Psoas muscle (tissue), 8 donors: ENCODE data around the gene PTAFR. TPM values are rescaled to one million over a fixed set of nuclear protein-coding genes. Genes with fewer than 3 reads are reported as not detected.

Experiments
- ATAC-seq, 4 donors: fragments of 200-7000 bp; cut with Tn5 transposase; one replicate each; pipeline ENCODE4 v1.9.1; 2020; ENCODE audit warnings: moderate library complexity in 3 of 4, mild to moderate bottlenecking in 2 of 4
- DNase-seq, 2 donors: peaks; one replicate each; pipeline ENCODE4 v3.0.0-alpha.2; 2020
- H3K27ac ChIP-seq: fragments of 200-600 bp; one replicate; pipeline ENCODE4 v1.8.0; 2022
- H3K27me3 ChIP-seq, 3 donors: fragments of 200-600 bp in 1 of 3; one replicate each; pipeline versions ENCODE4 v1.6.1 to v1.8.0; 2013 to 2022; ENCODE audit warnings: low read length in 2 of 3, mild to moderate bottlenecking in 2 of 3, moderate library complexity in 1 of 3; ENCODE audit not compliant: insufficient read depth in 3 of 3
- H3K36me3 ChIP-seq, 2 donors: fragments of 200-600 bp in 1 of 2; one replicate each; pipeline versions ENCODE4 v1.6.1 to v1.8.0; 2013 to 2022; ENCODE audit warnings: low read depth in 1 of 2, mild to moderate bottlenecking in 1 of 2, moderate library complexity in 1 of 2; ENCODE audit not compliant: insufficient read depth in 1 of 2
- H3K4me1 ChIP-seq: fragments of 200-600 bp; one replicate; pipeline ENCODE4 v1.8.0; 2022
- H3K4me3 ChIP-seq: fragments of 200-600 bp; one replicate; pipeline ENCODE4 v1.8.0; 2022; ENCODE audit warnings: mild to moderate bottlenecking
- H3K9me3 ChIP-seq: fragments of 200-600 bp; one replicate; pipeline ENCODE4 v1.8.0; 2022
- CTCF ChIP-seq: fragments of 200-600 bp; IDR thresholded peaks from one replicate; pipeline ENCODE4 v1.8.0; 2022; ENCODE audit warnings: antibody characterized with exemption
- WGBS, 3 donors: extraction: QIAGEN DNeasy Blood & Tissue Kit; methylation state at CpG; one replicate each; pipeline versions ENCODE4 v1.1.6 to v1.1.7; 2013; 5-methylcytosine and 5-hydroxymethylcytosine counted together
- intact Hi-C, 2 donors: fragments of 100-400 bp; cut with DNase I; formaldehyde crosslinking; loops; one replicate each; pipeline versions ENCODE4 v1.11.0 to v1.14.2; 2022
- polyA plus RNA-seq, 3 donors: library from polyadenylated mRNA; stranded (reverse); fragments of 200-250 nt; gene quantifications; one replicate each; pipeline ENCODE4 v1.2.3, GENCODE V29; 2013
- total RNA-seq, 4 donors: library from RNA; stranded (reverse); fragmentation: NEBNext Ultra II Directional in 2 of 4; extraction: Animal tissue kit (Norgen Biotek cat#: 25700) in 2 of 4; gene quantifications; one replicate each; pipeline versions ENCODE4 v1.2.1 to v1.2.4, GENCODE V29; 2021 to 2023
- donor health status: healthy with polysubstance abuse.
- donor health status: DM: no; HTN: no; CAD: no; lungs with moderate emphysema.
- donor health status: Bipolar disorder and iron deficiency.
- donor health status: healthy.
- donor health status: DM: yes; HTN: yes; CAD: no.
- donor health status: DM: no; HTN: no; CAD: no.
- donor health status: DM: no; HTN: no; CAD: no.
- donor health status: DM: yes; HTN: yes; CAD: no.

Gene PTAFR
- total and polyA plus RNA-seq, 7 donors: 0.31 to 1.4 (median 0.92) TPM

GRCh38 chr1:28162151-28162550 lies 14.3 kb downstream of the PTAFR start:
- Histone ChIP-seq H3K27ac (no peak overlapping the region), H3K4me1 (no peaks in the 10 kb centered on the region), H3K36me3 (no peaks in the 10 kb centered on the region), H3K27me3 (no peaks in the 10 kb centered on the region), H3K4me3 (no peak overlapping the region), H3K9me3 (no peaks in the 10 kb centered on the region)
- ATAC-seq (no peak), DNase-seq (peak in 1 of 2 donors; percentile 3)
- WGBS, 3 donors: 70 to 78% (median 78%) methylated on average over 7 of the region's 7 CpGs
- intact Hi-C loops: no loop called here
- no peak for TF ChIP-seq CTCF

- Histone ChIP-seq H3K4me3 (no peak overlapping the region), H3K27ac (no peak overlapping the region), H3K4me1 (no peaks in the 10 kb centered on the region), H3K27me3 (no peaks in the 10 kb centered on the region), H3K36me3 (no peaks in the 10 kb centered on the region), H3K9me3 (no peaks in the 10 kb centered on the region)
- intact Hi-C loops: no loop called here
- TF ChIP-seq CTCF: no peak
- DNase-seq: peak in 1 of 2 donors; percentile 5
- WGBS, 3 donors: 66 to 80% (median 67%) methylated on average over 3 of the region's 3 CpGs
- ATAC-seq: no peak
These were observed 14.7 kb downstream of the PTAFR start for GRCh38 chr1:28161751-28162150.

- H3K4me1 ChIP-seq: no peaks in the 10 kb centered on the region
- no peak for TF ChIP-seq CTCF
- intact Hi-C loops: no loop called here
- H3K4me3 ChIP-seq: no peak overlapping the region
- 73 to 79% (median 76%) methylated on average over 5 of the region's 5 CpGs for WGBS, 3 donors
- H3K27me3 ChIP-seq: no peaks in the 10 kb centered on the region
- no peaks in the 10 kb centered on the region for H3K9me3 ChIP-seq
- no peaks in the 10 kb centered on the region for H3K36me3 ChIP-seq
- DNase-seq (peak in 1 of 2 donors; percentile 40), ATAC-seq (peak in 1 of 4 donors; percentile 35)
- peak overlapping the region; percentile 5 for H3K27ac ChIP-seq
These were observed 15.7 kb downstream of the PTAFR start for GRCh38 chr1:28160782-28161266.

GRCh38 chr1:28159680-28160079 lies 16.8 kb downstream of the PTAFR start:
- no peaks in the 10 kb centered on the region for H3K9me3 ChIP-seq
- 85 to 92% (median 90%) methylated on average over 7 of the region's 7 CpGs for WGBS, 3 donors
- intact Hi-C loops: no loop called here
- no peak overlapping the region for H3K27ac ChIP-seq
- TF ChIP-seq CTCF: no peak
- no peaks in the 10 kb centered on the region for H3K27me3 ChIP-seq
- H3K4me1 ChIP-seq: no peaks in the 10 kb centered on the region
- no peak for DNase-seq
- no peak for ATAC-seq
- H3K36me3 ChIP-seq: no peaks in the 10 kb centered on the region
- no peak overlapping the region for H3K4me3 ChIP-seq

GRCh38 chr1:28159243-28159642 lies 17.2 kb downstream of the PTAFR start:
- Histone ChIP-seq H3K36me3 (no peaks in the 10 kb centered on the region), H3K27ac (no peak overlapping the region), H3K27me3 (no peaks in the 10 kb centered on the region), H3K4me3 (no peak overlapping the region), H3K4me1 (no peaks in the 10 kb centered on the region), H3K9me3 (no peaks in the 10 kb centered on the region)
- WGBS, 3 donors: 87 to 94% (median 88%) methylated on average over 4 of the region's 4 CpGs
- intact Hi-C loops: no loop called here
- TF ChIP-seq CTCF: no peak
- ATAC-seq: no peak
- peak in 1 of 2 donors; percentile 22 for DNase-seq
